ENCODE results near the gene POLE.
A peak's percentile ranks its signal among the peaks of the same experiment; 100 is the strongest.

POLE gene

GRCh38 chr12:132651444-132652100, 35.6 kb downstream of the POLE start:
- peak; percentile 6 for DNase-seq (ENCODE audit: low read depth)

- no peak for DNase-seq (ENCODE audit: low read depth)
These were observed 37.8 kb downstream of the POLE start for GRCh38 chr12:132649226-132649945.

DNA sequence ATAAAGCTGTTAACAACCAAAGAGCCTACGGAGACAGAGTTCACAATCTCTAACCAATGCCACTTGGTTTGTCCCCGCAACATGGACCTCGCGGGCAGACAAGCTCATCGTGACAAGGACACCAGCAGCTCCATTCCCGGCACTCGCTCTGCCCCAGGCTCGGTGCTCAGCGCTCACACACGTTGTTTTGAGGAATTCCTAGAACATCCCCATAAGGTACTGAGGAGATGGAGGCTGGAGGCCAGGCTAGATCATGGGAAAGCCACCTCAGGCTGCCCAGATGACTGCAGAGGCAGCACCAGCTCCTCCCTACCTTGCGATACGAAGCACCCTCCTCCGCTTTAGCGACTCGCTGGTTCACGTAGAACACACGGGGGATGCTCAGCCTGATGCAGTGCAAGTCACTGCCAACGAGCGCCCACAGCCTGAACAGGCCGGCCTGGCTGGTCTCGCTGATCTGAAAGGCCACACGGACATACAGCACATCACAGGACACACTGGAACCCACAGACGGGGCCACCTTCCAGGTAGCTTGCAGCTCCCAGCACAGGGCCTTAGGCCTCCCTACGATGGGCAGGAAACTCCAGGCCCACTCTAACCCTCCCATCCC, 38.4 kb downstream of the POLE start:
- no peak for DNase-seq (ENCODE audit: low read depth)

- DNase-seq (ENCODE audit: low read depth) = no peak
These were observed 39.3 kb downstream of the POLE start for GRCh38 chr12:132647858-132648257.

- no peak for DNase-seq (ENCODE audit: low read depth)
These were observed 40.3 kb downstream of the POLE start for GRCh38 chr12:132646850-132647249.

GRCh38 chr12:132642846-132643835, 44.0 kb downstream of the POLE start:
- no peak for DNase-seq (ENCODE audit: low read depth)

GRCh38 chr12:132641811-132642650, 45.1 kb downstream of the POLE start:
- no peak for DNase-seq (ENCODE audit: low read depth)

DNA sequence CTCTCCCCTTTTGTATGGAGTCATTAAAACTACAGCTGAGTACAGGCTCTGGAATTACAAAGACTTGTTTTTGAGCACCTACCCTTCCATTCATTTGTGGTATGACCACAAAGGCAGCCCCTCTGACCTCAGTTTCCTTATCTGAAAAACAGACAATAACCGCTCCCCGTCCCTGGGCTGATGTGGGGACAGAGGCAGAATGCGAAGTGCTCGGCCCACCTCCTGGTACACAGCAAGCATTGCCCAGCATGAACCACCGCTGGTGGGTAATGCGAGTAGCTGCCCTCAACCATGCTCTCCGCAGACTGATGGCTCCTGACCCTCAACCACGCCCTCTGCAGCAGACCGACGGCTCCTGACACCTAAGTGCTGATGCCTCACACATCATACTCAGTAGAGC, 46.2 kb downstream of the POLE start:
- no peak for DNase-seq (ENCODE audit: low read depth)

DNA sequence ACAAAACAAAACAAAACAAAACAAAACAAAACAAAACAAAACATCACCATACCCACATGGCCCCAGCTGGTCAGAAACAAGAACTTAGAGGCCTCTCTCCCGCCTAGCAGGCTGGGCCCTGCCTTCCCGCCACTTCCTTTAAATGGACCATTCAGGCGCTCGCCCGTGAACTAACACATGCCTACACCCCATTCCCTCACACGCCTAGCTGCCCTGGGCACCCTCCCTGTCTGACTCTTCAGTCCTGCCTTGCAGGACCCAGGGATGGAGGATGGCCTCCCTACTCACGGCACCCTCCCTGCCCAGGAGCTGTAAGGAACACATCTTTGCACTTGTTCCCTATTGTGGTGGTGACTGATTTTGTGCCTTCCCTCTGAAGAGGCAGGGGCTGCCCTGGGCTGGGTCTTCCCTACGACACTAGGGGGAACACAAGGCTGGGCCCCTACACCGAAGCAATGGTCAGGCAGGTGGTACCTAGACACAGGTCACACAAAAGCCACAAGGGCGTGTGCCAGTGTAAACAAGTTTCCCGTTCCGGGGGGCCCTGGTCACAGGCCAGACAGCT, 47.1 kb downstream of the POLE start:
- DNase-seq (ENCODE audit: low read depth) = no peak

GRCh38 chr12:132638541-132639408, 48.4 kb downstream of the POLE start:
- peak; percentile 50 for DNase-seq (ENCODE audit: low read depth)

- no peak for DNase-seq (ENCODE audit: low read depth)
These were observed 49.3 kb downstream of the POLE start for GRCh38 chr12:132637811-132638210.

DNA sequence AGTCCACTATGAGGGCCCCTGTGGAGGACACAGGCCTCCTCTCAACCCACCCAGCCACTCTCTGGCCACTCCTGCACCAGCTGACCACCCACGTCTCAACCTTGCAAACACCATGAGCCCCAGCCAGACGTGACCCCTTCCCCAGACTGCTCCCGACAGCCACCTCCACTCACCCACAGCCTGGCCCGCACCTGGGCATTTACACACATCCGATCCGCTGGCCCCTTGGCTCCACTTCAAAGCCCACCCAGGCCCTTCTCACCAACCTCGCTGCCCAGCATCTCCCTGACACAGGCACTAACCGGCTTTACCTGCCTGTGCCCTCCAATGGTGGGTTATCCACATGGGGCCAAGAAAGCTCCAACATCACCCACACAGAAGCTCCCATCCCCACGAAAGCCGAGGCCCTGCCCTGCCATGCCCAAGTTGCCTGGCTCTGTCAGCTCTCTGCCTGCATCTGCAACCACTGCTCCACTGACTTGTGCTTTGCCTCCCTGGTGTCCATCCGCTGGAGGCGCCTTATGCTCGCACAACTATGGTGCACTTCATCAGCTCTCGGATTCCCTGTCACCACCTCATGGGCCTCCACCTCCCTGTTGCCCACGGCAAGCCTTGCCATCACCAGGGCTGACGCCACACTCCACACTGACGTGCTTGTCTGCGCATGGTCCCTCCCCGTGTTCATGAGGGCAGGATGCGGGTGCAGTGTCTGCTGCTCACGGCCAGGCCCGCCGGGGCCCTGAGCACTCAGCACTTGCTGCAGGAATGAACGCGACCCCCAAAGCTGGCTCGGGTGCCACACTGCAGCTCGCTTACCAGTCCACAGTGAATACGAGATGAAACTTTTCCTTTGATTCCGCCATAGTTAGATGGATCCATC, 51.8 kb downstream of the POLE start:
- no peak for DNase-seq (ENCODE audit: low read depth)

DNA sequence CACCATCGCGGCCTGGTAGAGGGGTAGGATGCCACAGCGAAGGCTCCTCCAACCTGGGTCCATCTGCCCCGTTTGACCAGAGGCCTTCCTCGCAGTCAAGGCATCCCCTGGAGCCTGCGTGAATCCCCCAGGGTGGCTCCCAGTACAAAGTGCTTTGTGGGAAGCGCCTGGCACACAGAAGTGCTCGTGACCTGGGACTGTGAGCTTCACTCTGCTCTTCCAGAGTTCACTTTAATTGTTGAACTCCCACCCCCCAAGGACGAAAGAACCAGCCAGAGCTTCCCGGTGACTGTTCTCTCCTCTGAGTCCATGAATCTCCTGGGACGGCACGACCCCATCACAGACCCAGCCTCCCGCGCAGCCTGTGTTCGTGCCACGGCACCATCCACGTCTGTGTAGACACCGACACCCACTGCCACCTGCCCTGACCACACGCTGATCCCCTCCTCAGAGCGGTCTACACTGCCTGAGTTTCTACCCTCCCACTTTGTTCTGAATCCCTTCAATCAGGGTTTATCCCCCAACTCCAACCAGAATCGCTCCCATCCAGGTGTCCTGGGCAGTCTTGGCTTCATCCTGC, 52.6 kb downstream of the POLE start:
- DNase-seq (ENCODE audit: low read depth) = no peak

GRCh38 chr12:132633901-132634300, 53.2 kb downstream of the POLE start:
- no peak for DNase-seq (ENCODE audit: low read depth)

GRCh38 chr12:132633398-132633797, 53.7 kb downstream of the POLE start:
- no peak for DNase-seq (ENCODE audit: low read depth)

DNA sequence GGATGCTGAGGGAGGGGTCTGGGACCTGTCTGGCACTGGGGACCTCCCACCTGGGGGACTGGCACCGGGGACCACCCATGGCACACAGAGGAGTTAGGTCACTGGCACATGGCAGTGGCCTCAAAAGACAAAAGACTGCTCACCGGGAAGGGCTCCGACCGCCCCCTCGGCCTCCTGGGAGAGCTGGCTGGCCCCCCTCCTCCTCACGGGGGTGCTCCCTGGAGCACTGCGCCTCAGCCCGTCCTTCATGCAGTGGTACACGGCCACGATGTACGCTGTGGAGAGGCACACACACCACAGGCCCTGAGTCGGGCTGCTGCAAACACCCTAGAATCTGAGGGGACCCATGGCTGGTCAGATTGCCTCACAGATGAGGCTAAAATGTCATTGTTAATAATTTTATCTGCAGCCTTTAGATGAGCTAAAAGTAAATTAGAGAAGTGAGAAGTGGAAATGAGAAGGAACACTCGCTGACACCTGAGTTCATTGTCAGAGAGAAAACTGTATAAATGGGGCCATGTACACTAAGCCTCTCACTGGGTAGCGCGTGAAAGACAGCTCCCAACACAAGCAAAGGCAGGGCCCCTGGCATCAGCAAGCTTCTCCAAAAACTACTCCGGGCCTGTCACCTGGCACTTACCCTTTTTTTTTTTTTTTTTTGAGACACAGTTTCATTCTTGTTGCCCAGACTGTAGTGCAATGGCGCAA, 54.5 kb downstream of the POLE start:
- no peak for DNase-seq (ENCODE audit: low read depth)

DNA sequence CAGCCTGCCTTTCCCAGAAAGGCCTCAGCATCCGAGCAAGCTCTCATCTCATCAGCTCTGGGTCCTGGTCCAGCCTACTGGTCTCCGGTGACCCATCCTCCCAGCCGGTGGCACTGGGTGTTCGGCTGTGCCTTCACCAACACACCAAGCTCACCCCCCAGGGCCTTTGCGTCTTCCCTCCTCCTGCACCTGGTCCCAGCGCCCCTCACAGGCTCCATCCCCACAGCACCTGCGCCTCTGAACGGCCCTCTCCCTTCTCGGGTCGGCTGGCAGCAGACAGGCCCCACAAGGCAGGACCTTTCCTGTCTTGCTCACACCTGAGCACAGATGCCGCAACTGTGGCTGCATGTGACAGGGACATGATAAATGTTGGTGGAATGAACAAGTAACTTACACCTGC, 55.5 kb downstream of the POLE start:
- no peak for DNase-seq (ENCODE audit: low read depth)

- no peak for DNase-seq (ENCODE audit: low read depth)
These were observed 56.5 kb downstream of the POLE start for GRCh38 chr12:132630672-132631071.
